22Rv1 (cell line): ENCODE measurements around the gene PRDM15.

Experiments
- ZFX ChIP-seq: fragments of 450-650 bp; IDR thresholded peaks from 2 replicates; pipeline ENCODE4 v1.6.1; 2017; ENCODE audit warnings: antibody characterized with exemption, borderline replicate concordance
- TF ChIP-seq, protein P1 (sequence below): fragments of 450-650 bp; IDR thresholded peaks from 2 replicates; pipeline ENCODE4 v1.5.1; 2017; ENCODE audit warnings: mild to moderate bottlenecking

DNA sequence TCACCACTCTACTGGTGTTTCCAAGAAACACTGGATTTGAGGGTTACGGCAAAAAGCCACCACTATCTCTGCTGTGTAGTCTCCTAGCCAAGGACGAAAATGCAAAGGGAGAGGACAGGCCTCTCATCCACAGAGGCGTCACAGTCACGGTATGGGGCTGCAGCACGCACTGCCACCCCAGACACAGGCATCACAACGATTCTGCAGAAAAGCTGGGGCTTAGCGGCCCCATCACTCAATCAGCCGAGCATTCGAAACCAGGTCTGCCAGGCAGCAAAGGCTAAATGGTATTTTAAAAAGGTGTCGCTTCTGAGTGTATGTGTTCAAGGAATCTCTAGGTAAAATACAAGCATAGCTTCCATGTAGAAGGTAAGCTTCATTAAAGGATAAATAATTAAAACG is 113.7 kb downstream of the PRDM15 start:
- no peak for TF ChIP-seq ZFX
- TF ChIP-seq, protein P1, sequence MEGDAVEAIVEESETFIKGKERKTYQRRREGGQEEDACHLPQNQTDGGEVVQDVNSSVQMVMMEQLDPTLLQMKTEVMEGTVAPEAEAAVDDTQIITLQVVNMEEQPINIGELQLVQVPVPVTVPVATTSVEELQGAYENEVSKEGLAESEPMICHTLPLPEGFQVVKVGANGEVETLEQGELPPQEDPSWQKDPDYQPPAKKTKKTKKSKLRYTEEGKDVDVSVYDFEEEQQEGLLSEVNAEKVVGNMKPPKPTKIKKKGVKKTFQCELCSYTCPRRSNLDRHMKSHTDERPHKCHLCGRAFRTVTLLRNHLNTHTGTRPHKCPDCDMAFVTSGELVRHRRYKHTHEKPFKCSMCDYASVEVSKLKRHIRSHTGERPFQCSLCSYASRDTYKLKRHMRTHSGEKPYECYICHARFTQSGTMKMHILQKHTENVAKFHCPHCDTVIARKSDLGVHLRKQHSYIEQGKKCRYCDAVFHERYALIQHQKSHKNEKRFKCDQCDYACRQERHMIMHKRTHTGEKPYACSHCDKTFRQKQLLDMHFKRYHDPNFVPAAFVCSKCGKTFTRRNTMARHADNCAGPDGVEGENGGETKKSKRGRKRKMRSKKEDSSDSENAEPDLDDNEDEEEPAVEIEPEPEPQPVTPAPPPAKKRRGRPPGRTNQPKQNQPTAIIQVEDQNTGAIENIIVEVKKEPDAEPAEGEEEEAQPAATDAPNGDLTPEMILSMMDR: no peak
